PC-3 (cell line): ENCODE data around the gene CFAP65.

Source experiments
- EZH2phosphoT487 ChIP-seq: fragments of 300-600 bp; sonication (generic); IDR thresholded peaks from 2 replicates; pipeline ENCODE4 v1.6.1; 2018; ENCODE audit warnings: mild to moderate bottlenecking, antibody characterized with exemption, low read length, borderline replicate concordance
- TF ChIP-seq, protein P1 (sequence below): fragments of 300-600 bp; sonication (generic); conservative IDR thresholded peaks from 2 replicates; pipeline ENCODE4 v1.5.1; 2017; ENCODE audit warnings: antibody characterized with exemption, low read depth, mild to moderate bottlenecking, low read length

- TF ChIP-seq, protein P1, sequence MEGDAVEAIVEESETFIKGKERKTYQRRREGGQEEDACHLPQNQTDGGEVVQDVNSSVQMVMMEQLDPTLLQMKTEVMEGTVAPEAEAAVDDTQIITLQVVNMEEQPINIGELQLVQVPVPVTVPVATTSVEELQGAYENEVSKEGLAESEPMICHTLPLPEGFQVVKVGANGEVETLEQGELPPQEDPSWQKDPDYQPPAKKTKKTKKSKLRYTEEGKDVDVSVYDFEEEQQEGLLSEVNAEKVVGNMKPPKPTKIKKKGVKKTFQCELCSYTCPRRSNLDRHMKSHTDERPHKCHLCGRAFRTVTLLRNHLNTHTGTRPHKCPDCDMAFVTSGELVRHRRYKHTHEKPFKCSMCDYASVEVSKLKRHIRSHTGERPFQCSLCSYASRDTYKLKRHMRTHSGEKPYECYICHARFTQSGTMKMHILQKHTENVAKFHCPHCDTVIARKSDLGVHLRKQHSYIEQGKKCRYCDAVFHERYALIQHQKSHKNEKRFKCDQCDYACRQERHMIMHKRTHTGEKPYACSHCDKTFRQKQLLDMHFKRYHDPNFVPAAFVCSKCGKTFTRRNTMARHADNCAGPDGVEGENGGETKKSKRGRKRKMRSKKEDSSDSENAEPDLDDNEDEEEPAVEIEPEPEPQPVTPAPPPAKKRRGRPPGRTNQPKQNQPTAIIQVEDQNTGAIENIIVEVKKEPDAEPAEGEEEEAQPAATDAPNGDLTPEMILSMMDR = no peak
- TF ChIP-seq EZH2phosphoT487 = no peak
These were observed 77.7 kb downstream of the CFAP65 start for GRCh38 chr2:218963601-218964000.
